ENCODE measurements around the gene NFIB.

DNA sequence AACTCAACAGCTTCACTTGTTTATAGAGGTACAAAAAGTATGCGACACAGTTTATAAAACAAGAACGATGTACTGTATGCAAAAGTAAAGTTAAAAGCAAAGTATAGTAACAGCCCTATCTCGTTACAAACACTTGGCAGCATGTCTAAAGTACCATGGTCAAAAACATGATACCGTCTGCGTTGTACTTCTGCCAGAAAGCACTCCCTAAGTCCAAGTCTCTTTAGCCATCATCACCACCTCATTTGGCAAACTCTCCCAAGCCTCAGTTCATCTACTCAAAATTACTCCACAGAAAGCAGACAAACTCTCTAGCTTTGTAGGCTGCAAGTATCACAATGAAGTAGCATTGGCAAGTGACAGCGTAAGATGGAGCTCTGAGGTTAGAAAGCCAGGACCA lies 73.4 kb downstream of the NFIB start:
- TF ChIP-seq, protein P1, sequence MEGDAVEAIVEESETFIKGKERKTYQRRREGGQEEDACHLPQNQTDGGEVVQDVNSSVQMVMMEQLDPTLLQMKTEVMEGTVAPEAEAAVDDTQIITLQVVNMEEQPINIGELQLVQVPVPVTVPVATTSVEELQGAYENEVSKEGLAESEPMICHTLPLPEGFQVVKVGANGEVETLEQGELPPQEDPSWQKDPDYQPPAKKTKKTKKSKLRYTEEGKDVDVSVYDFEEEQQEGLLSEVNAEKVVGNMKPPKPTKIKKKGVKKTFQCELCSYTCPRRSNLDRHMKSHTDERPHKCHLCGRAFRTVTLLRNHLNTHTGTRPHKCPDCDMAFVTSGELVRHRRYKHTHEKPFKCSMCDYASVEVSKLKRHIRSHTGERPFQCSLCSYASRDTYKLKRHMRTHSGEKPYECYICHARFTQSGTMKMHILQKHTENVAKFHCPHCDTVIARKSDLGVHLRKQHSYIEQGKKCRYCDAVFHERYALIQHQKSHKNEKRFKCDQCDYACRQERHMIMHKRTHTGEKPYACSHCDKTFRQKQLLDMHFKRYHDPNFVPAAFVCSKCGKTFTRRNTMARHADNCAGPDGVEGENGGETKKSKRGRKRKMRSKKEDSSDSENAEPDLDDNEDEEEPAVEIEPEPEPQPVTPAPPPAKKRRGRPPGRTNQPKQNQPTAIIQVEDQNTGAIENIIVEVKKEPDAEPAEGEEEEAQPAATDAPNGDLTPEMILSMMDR (IDR thresholded peaks at IDR 0.05): no peak
- no peak for TF ChIP-seq ZNF396 (CRISPR knock-in tag; IDR thresholded peaks at IDR 0.05; ENCODE audit: borderline replicate concordance)
- no peak for TF ChIP-seq NR2C2 (CRISPR knock-in tag; IDR thresholded peaks at IDR 0.05)
- TF ChIP-seq, protein P2, sequence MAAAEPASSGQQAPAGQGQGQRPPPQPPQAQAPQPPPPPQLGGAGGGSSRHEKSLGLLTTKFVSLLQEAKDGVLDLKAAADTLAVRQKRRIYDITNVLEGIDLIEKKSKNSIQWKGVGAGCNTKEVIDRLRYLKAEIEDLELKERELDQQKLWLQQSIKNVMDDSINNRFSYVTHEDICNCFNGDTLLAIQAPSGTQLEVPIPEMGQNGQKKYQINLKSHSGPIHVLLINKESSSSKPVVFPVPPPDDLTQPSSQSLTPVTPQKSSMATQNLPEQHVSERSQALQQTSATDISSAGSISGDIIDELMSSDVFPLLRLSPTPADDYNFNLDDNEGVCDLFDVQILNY (CRISPR knock-in tag; IDR thresholded peaks at IDR 0.05): no peak
